Gastrocnemius medialis (tissue), 4 donors: Measurements from ENCODE around the gene CARMIL1. TPM values are rescaled to one million over a fixed set of nuclear protein-coding genes. Genes with fewer than 3 reads are reported as not detected.

Experiments used
- ATAC-seq, 2 donors: fragments of 150-250 bp; one replicate each; pipeline ENCODE4 v1.9.1; 2016
- DNase-seq, 2 donors: peaks; one replicate each; pipeline ENCODE4 v3.0.0-alpha.2; 2019
- H3K27ac ChIP-seq, 4 donors: fragments of 200-600 bp; sonication (generic); 1 replicate in 1 of 4; 2 replicates in 3 of 4; pipeline ENCODE4 v1.5.1; 2016 to 2018; ENCODE audit warnings: mild to moderate bottlenecking in 2 of 4, moderate library complexity in 1 of 4
- H3K27me3 ChIP-seq, 3 donors: fragments of 200-600 bp; sonication (generic) in 2 of 3; 1 replicate in 1 of 3; 2 replicates in 2 of 3; pipeline versions ENCODE4 v1.5.1 to v1.6.0; 2016 to 2019; ENCODE audit warnings: mild to moderate bottlenecking in 1 of 3, moderate library complexity in 1 of 3
- H3K36me3 ChIP-seq, 2 donors: fragments of 200-600 bp; sonication (generic) in 1 of 2; one replicate each; pipeline ENCODE4 v1.5.1; 2017 to 2018
- H3K4me1 ChIP-seq, 2 donors: fragments of 200-600 bp; sonication (generic) in 1 of 2; one replicate each; pipeline ENCODE4 v1.5.1; 2016 to 2017; ENCODE audit warnings: mild to moderate bottlenecking in 2 of 2
- H3K4me3 ChIP-seq, 4 donors: fragments of 200-600 bp; sonication (generic) in 3 of 4; 1 replicate in 1 of 4; 2 replicates in 3 of 4; pipeline ENCODE4 v1.5.1; 2016 to 2019; ENCODE audit warnings: mild to moderate bottlenecking in 2 of 4
- H3K9me3 ChIP-seq, 3 donors: fragments of 200-600 bp; sonication (generic) in 2 of 3; 1 replicate in 1 of 3; 2 replicates in 2 of 3; pipeline ENCODE4 v1.5.1; 2016 to 2019
- CTCF ChIP-seq, 5 experiments: fragments of 450-650 bp in 3 of 5; fragments of 200-600 bp in 2 of 5; sonication (generic) in 2 of 5; IDR thresholded peaks in 4 of 5; conservative IDR thresholded peaks in 1 of 5; 1 replicate in 4 of 5; 2 replicates in 1 of 5; pipeline ENCODE4 v1.5.1; 2016 to 2019; ENCODE audit warnings: antibody characterized with exemption in 5 of 5, mild to moderate bottlenecking in 3 of 5, moderate library complexity in 3 of 5
- POLR2A ChIP-seq, 2 donors: fragments of 450-650 bp; IDR thresholded peaks; one replicate each; pipeline ENCODE4 v1.6.1; 2017; ENCODE audit warnings: antibody characterized with exemption in 2 of 2, mild to moderate bottlenecking in 2 of 2, moderate library complexity in 2 of 2
- in situ Hi-C, 4 donors: fragments of 200-750 bp; cut with MboI; loops; one replicate each; pipeline versions ENCODE4 v1.15.0 to v1.8.0; 2017; ENCODE audit warnings: low sequenced_read_pairs in 4 of 4
- intact Hi-C: fragments of 100-400 bp; cut with DNase I; formaldehyde crosslinking; loops from one replicate; pipeline ENCODE4 v1.15.1; 2023; ENCODE audit warnings: low total_unique reads
- total RNA-seq, 4 donors: library from RNA; depleted of rRNA; stranded (reverse); fragments of >200 nt; gene quantifications; one replicate each; pipeline versions ENCODE4 v1.1.0 to v1.2.3, GENCODE V29; 2016

Gene CARMIL1
- total RNA-seq, 4 donors from 2014 or later, result 0.87 to 2.1 (median 1.7) TPM

GRCh38 chr6:25542984-25543910, 264.1 kb downstream of the CARMIL1 start:
- no peak overlapping the region for H3K27ac ChIP-seq
- ATAC-seq, result no peak

GRCh38 chr6:25544833-25545232, 265.7 kb downstream of the CARMIL1 start:
- no peaks in the 10 kb centered on the region for H3K27me3 ChIP-seq
- no peak overlapping the region for H3K27ac ChIP-seq
- in situ Hi-C loops (no loop called here), intact Hi-C loops (no loop called here)
- ATAC-seq (no peak), DNase-seq (no peak)
- H3K4me1 ChIP-seq, result no peaks in the 10 kb centered on the region
- no peaks in the 10 kb centered on the region for H3K9me3 ChIP-seq
- TF ChIP-seq CTCF (IDR thresholded peaks at IDR 0.05 in 4 of 5, conservative IDR thresholded peaks at IDR 0.05 in 1 of 5), result no peak
- no peak for TF ChIP-seq POLR2A (IDR thresholded peaks at IDR 0.05)
- H3K36me3 ChIP-seq, result no peaks in the 10 kb centered on the region
- H3K4me3 ChIP-seq, result no peak overlapping the region

More at GRCh38 chr6:25542984-25543910, 264.1 kb downstream of the CARMIL1 start:
- in situ Hi-C loops (no loop called here), intact Hi-C loops (no loop called here)
- Histone ChIP-seq H3K4me3 (no peak overlapping the region), H3K27me3 (no peaks in the 10 kb centered on the region), H3K9me3 (no peaks in the 10 kb centered on the region), H3K4me1 (no peaks in the 10 kb centered on the region), H3K36me3 (no peaks in the 10 kb centered on the region)
- no peak for DNase-seq
- TF ChIP-seq CTCF (IDR thresholded peaks at IDR 0.05 in 4 of 5, conservative IDR thresholded peaks at IDR 0.05 in 1 of 5), result no peak
- TF ChIP-seq POLR2A (IDR thresholded peaks at IDR 0.05), result no peak

GRCh38 chr6:25547797-25548196, 268.6 kb downstream of the CARMIL1 start:
- no peaks in the 10 kb centered on the region for H3K4me1 ChIP-seq
- ATAC-seq, result no peak
- TF ChIP-seq POLR2A (IDR thresholded peaks at IDR 0.05) (no peak), CTCF (IDR thresholded peaks at IDR 0.05 in 4 of 5, conservative IDR thresholded peaks at IDR 0.05 in 1 of 5) (no peak)
- no peaks in the 10 kb centered on the region for H3K36me3 ChIP-seq
- H3K27ac ChIP-seq, result no peak overlapping the region
- DNase-seq, result no peak
- no peak overlapping the region for H3K4me3 ChIP-seq
- intact Hi-C loops, result no loop called here
- in situ Hi-C loops, result no loop called here
- no peaks in the 10 kb centered on the region for H3K9me3 ChIP-seq
- no peaks in the 10 kb centered on the region for H3K27me3 ChIP-seq

- intact Hi-C loops (no loop called here), in situ Hi-C loops (no loop called here)
- Histone ChIP-seq H3K36me3 (no peaks in the 10 kb centered on the region), H3K4me1 (no peaks in the 10 kb centered on the region), H3K27ac (no peak overlapping the region), H3K9me3 (no peaks in the 10 kb centered on the region), H3K27me3 (no peaks in the 10 kb centered on the region), H3K4me3 (no peak overlapping the region)
- ATAC-seq (no peak), DNase-seq (no peak)
- no peak for TF ChIP-seq POLR2A (IDR thresholded peaks at IDR 0.05)
- no peak for TF ChIP-seq CTCF (IDR thresholded peaks at IDR 0.05 in 4 of 5, conservative IDR thresholded peaks at IDR 0.05 in 1 of 5)
Observed at GRCh38 chr6:25548451-25548850, 269.3 kb downstream of the CARMIL1 start.
